ENCODE results near the gene CACNB1. TPM values are rescaled to one million over a fixed set of nuclear protein-coding genes. Genes with fewer than 3 reads are reported as not detected.
A peak's percentile ranks its signal among the peaks of the same experiment; 100 is the strongest.

Gene CACNB1
- total RNA-seq, 8 experiments from 2014 or later = 1.9 to 19.3 (median 16.0) TPM

DNA sequence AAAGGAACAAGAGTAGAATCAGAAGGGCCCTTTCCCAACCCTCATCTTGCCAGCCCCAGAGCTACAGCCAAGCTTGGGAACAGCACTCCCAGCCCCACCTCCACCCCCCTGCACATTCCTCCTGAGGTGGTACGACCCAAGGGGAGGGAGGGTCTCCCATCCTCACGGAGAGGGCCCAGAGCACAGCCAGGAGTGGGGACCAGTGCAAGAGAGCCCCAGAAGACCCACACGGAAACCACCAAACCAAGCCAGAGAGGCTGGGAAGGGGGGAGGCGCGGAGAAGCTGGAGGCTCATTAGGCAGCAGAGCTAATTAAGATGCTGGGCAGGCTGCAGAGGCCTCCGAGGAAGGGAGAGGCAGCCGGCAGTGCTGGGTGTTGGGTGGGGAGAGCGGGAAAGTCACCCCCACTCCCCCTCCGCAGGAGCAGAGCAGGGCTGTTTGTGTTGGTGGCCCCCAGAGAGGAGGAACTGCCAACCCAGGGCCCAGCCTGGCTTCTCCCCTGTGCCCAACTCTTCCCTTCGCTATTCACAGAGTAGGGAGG lies 2.4 kb downstream of the CACNB1 start:
- Histone ChIP-seq H3K4me3 (peak overlapping the region; percentile 14 to 91 (median 76)), H3K27ac (peak overlapping the region; percentile 70), H3K4me1 (replicated peaks in 1 of 2) (peaks cover 36 to 37% of the 10 kb centered on the region in 2 donors)
- 27 to 55% methylated on average over 3 to 4 of the region's 10 CpGs; no CpG with 5 or more reads in 8 of the 10 experiments for WGBS, 10 experiments
- ATAC-seq (replicated peaks in 6 of 8) = peak in 5 of 8 experiments; percentile 44 to 65 (median 55)
- in situ Hi-C loops (cut with MboI; ENCODE audit: low pct_unique_long_range_greater_than_20kb in 2 of 9, low sequenced_read_pairs in 9 of 9, unreplicated experiment in 9 of 9) = no loop called here

- 33 to 77% (median 63%) methylated on average over 1 to 6 of the region's 20 CpGs; no CpG with 5 or more reads in 4 of the 10 experiments for WGBS, 10 experiments
- ATAC-seq (replicated peaks in 6 of 8) = peak; percentile 33 to 71 (median 68)
- peaks cover 35 to 36% of the 10 kb centered on the region in 2 donors for H3K4me1 ChIP-seq (replicated peaks in 1 of 2)
- peak overlapping the region; percentile 14 to 91 (median 76) for H3K4me3 ChIP-seq
- peak overlapping the region; percentile 70 for H3K27ac ChIP-seq
- in situ Hi-C loops (cut with MboI; ENCODE audit: low pct_unique_long_range_greater_than_20kb in 2 of 9, low sequenced_read_pairs in 9 of 9, unreplicated experiment in 9 of 9) = no loop called here
These were observed 3.1 kb downstream of the CACNB1 start for GRCh38 chr17:39194089-39194984.

- no peak for ATAC-seq (replicated peaks in 6 of 8)
- peaks cover 31 to 32% of the 10 kb centered on the region in 2 donors for H3K4me1 ChIP-seq (replicated peaks in 1 of 2)
- no peak overlapping the region for H3K27ac ChIP-seq
- H3K4me3 ChIP-seq = no peak overlapping the region
- in situ Hi-C loops (cut with MboI; ENCODE audit: low pct_unique_long_range_greater_than_20kb in 2 of 9, low sequenced_read_pairs in 9 of 9, unreplicated experiment in 9 of 9) = no loop called here
- WGBS, 10 experiments = 90 to 96% methylated on average over 2 to 5 of the region's 10 CpGs; no CpG with 5 or more reads in 8 of the 10 experiments
These were observed 4.1 kb downstream of the CACNB1 start for GRCh38 chr17:39193346-39193745.

- H3K4me3 ChIP-seq = no peak overlapping the region
- no peak overlapping the region for H3K27ac ChIP-seq
- peaks cover 28% of the 10 kb centered on the region in 2 donors for H3K4me1 ChIP-seq (replicated peaks in 1 of 2)
- in situ Hi-C loops (cut with MboI; ENCODE audit: low pct_unique_long_range_greater_than_20kb in 2 of 9, low sequenced_read_pairs in 9 of 9, unreplicated experiment in 9 of 9) = no loop called here
- WGBS, 10 experiments = 90 to 100% (median 94%) methylated on average over 1 to 12 of the region's 16 CpGs; no CpG with 5 or more reads in 6 of the 10 experiments
- no peak for ATAC-seq (replicated peaks in 6 of 8)
These were observed 4.6 kb downstream of the CACNB1 start for GRCh38 chr17:39192901-39193300.

DNA sequence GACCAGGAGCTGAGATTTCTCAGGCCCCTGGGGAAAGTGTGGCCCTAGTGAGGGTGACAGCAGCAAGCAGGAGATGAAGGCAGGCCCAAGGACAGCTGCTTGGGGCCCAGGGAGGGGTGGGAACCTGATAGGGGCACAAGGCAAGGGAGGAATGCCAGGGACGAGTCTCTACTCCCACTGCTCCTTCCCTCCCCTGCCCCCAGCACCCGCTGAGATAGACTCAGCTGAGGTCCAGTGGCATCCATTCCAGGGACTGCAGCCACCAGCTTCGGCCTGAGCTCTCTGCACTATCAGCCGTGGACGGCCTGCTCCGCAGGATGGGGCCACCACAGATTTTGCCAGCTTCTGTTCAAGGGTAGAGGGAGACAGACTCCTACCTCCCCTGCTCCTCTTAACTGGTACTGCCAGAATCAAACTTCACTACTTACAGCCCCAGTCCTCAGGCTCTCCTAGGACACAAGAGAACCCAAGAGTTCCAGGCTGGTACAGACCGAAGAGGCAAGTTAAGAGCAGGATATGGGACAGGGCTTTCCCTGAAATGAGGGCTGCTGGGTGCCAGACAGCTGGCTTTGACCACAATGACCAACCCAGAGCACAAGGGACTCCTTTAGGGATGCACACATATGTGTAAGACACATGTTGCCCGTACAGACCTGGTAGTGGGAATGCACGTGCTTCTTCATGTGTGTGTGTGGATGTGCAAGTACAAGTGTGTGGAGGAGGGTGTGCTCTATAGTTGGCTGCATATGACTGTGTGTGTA lies 5.5 kb downstream of the CACNB1 start:
- no peak for ATAC-seq (replicated peaks in 6 of 8)
- Histone ChIP-seq H3K4me3 (no peak overlapping the region), H3K4me1 (replicated peaks in 1 of 2) (peaks cover 26% of the 10 kb centered on the region in 2 donors), H3K27ac (no peak overlapping the region)
- in situ Hi-C loops (cut with MboI; ENCODE audit: low pct_unique_long_range_greater_than_20kb in 2 of 9, low sequenced_read_pairs in 9 of 9, unreplicated experiment in 9 of 9) = no loop called here
- WGBS, 10 experiments = 40 to 100% (median 83%) methylated on average over 1 to 7 of the region's 9 CpGs; no CpG with 5 or more reads in 5 of the 10 experiments

DNA sequence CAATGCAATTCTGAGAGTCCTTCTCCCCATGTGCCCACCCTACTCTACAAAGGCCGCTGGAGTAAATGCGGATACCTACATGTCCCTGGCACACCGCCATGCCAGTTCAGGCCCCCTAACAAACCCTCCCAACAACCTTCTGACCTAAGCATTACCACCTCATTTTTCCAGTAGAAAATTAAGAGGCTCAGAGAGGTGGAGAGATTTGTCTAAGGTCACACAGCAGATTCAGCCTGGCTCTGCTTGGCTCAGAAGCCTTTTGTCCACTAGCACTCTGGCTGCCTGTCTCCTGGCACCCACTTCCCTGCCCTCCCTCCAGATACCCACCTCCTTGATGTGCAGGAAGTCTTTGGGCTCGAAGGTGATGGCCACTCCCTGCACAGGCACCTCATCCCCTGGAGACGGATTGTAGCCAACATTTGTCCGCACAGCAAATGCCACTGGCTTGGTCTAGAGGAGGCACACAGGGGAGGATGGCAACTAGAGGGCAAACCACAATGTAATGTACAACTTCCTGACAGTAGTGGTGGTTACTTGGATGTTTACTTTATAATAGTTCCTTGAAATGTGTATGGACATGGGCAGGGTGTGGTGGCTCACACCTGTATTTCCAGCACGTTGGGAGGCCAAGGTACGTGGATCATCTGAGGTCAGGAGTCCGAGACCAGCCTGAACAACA lies 10.2 kb downstream of the CACNB1 start:
- no peak for ATAC-seq (replicated peaks in 6 of 8)
- no peak overlapping the region for H3K27ac ChIP-seq
- H3K4me1 ChIP-seq (replicated peaks in 1 of 2) = no peaks in the 10 kb centered on the region
- in situ Hi-C loops (cut with MboI; ENCODE audit: low pct_unique_long_range_greater_than_20kb in 2 of 9, low sequenced_read_pairs in 9 of 9, unreplicated experiment in 9 of 9) = no loop called here
- no peak overlapping the region for H3K4me3 ChIP-seq
- WGBS, 10 experiments = 92 to 100% (median 100%) methylated on average over 1 to 7 of the region's 9 CpGs; no CpG with 5 or more reads in 2 of the 10 experiments

DNA sequence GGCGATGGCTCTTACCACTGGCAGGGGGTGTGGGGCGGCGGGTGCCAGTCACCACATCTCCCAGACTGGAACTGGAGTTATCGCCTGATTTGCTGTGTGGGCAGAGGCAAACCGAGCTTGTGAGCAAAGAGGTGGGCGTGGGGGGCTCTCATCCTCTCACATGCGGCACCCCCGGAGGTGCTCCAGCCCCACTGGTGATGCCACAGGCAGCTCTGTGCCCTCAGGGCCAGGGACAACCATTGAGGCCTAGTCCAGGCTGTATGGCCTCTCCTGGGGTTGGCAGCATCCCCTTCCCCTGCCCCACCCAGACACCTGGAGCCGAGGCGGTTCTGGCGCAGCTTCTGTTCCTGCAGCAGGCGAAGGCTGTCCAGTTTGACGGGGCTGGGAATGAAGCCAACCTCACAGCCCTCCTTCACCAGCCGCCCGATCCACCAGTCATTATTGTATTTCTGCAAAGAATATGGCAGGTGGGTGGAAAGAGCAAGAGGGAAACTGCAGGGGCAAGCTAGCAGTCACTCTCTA lies 10.9 kb downstream of the CACNB1 start:
- in situ Hi-C loops (cut with MboI; ENCODE audit: low pct_unique_long_range_greater_than_20kb in 2 of 9, low sequenced_read_pairs in 9 of 9, unreplicated experiment in 9 of 9) = no loop called here
- WGBS, 10 experiments = 80 to 100% (median 100%) methylated on average over 1 to 6 of the region's 15 CpGs; no CpG with 5 or more reads in 7 of the 10 experiments
- no peak for ATAC-seq (replicated peaks in 6 of 8)
- Histone ChIP-seq H3K4me1 (replicated peaks in 1 of 2) (no peaks in the 10 kb centered on the region), H3K27ac (no peak overlapping the region), H3K4me3 (no peak overlapping the region)

- H3K27ac ChIP-seq = no peak overlapping the region
- no peaks in the 10 kb centered on the region for H3K4me1 ChIP-seq (replicated peaks in 1 of 2)
- no peak for ATAC-seq (replicated peaks in 6 of 8)
- WGBS, 10 experiments = 87 to 100% (median 94%) methylated on average over 1 to 10 of the region's 10 CpGs; no CpG with 5 or more reads in 6 of the 10 experiments
- H3K4me3 ChIP-seq = no peak overlapping the region
- in situ Hi-C loops (cut with MboI; ENCODE audit: low pct_unique_long_range_greater_than_20kb in 2 of 9, low sequenced_read_pairs in 9 of 9, unreplicated experiment in 9 of 9) = no loop called here
These were observed 13.7 kb downstream of the CACNB1 start for GRCh38 chr17:39183720-39184119.

DNA sequence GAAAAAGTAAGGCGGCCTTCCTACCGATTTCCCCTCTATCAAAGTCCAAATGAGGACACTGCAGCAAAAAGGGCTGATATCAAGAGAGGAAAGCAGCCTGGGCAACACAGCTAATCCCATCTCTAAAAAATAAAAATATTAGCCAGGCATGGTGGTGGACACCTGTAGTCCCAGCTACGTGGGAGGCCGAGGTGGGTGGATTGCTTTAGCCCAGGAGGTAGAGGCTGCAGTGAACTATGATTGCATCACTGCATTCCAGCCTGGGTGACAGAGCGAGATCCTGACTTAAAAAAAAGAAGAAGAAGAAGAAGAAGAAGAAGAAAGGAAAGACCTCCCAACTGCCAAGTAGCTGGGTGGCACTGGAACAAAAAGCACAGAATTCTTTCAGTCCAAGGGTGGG lies 14.4 kb downstream of the CACNB1 start:
- H3K4me1 ChIP-seq (replicated peaks in 1 of 2) = no peaks in the 10 kb centered on the region

DNA sequence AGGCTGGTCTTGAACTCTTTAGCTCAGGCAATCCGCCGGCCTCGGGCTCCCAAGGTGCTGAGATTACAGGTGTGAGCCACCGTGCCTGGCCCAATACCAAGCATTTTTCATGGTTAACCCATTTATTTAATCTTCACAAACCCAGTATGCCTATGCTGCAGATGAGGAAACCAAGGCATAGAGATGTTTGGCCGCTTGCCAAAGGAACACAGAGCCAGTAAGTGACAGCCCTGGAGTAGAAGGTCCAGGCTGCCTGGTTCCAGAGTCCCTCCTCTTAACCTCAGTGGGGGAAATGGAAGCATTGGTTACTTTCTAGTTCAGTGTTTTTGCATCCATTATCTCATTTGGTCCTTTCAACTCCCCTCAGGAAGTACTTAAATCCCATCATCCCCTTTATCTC lies 16.2 kb downstream of the CACNB1 start:
- Histone ChIP-seq H3K4me1 (replicated peaks in 1 of 2) (no peaks in the 10 kb centered on the region), H3K4me3 (no peak overlapping the region), H3K27ac (no peak overlapping the region)
- in situ Hi-C loops (cut with MboI; ENCODE audit: low pct_unique_long_range_greater_than_20kb in 2 of 9, low sequenced_read_pairs in 9 of 9, unreplicated experiment in 9 of 9) = no loop called here
- WGBS, 10 experiments = 82 to 100% (median 98%) methylated on average over 1 to 5 of the region's 5 CpGs; no CpG with 5 or more reads in 3 of the 10 experiments
- ATAC-seq (replicated peaks in 6 of 8) = no peak

More for the DNA sequence above, 14.4 kb downstream of the CACNB1 start:
- 72 to 100% (median 93%) methylated on average over 2 to 3 of the region's 5 CpGs; no CpG with 5 or more reads in 3 of the 10 experiments for WGBS, 10 experiments
- in situ Hi-C loops (cut with MboI; ENCODE audit: low pct_unique_long_range_greater_than_20kb in 2 of 9, low sequenced_read_pairs in 9 of 9, unreplicated experiment in 9 of 9) = no loop called here
- ATAC-seq (replicated peaks in 6 of 8) = no peak
- Histone ChIP-seq H3K27ac (no peak overlapping the region), H3K4me3 (no peak overlapping the region)

- H3K4me3 ChIP-seq = no peak overlapping the region
- WGBS, 10 experiments = 34 to 100% (median 79%) methylated on average over 1 to 4 of the region's 4 CpGs
- ATAC-seq (replicated peaks in 6 of 8) = peak in 7 of 8 experiments; percentile 22 to 98 (median 38)
- in situ Hi-C loops (cut with MboI; ENCODE audit: low pct_unique_long_range_greater_than_20kb in 2 of 9, low sequenced_read_pairs in 9 of 9, unreplicated experiment in 9 of 9) = no loop called here
- no peaks in the 10 kb centered on the region for H3K4me1 ChIP-seq (replicated peaks in 1 of 2)
- H3K27ac ChIP-seq = no peak overlapping the region
These were observed 18.9 kb downstream of the CACNB1 start for GRCh38 chr17:39178536-39178935.

DNA sequence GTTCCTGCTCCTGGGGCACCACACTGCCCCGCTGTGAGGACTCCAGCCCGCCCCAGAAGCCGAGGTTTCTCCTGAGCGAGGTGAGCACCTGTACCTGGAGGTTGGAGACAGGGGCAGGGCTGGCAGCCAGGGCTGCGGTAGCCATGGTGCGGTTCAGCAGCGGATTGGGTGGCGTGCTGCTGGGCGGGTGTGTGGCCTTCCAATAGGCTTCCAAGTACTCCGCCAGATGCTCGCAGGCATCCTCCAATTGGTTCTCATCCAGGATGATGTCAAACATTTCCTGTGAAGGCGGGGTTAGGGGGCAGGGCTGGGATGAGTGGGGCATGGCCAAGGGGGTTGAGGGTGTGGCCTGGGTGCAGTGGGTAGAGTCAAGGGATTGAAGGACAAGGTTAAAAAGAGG lies 20.2 kb downstream of the CACNB1 start:
- ATAC-seq (replicated peaks in 6 of 8) = peak in 2 of 8 experiments; percentile 7 to 11
- H3K4me3 ChIP-seq = no peak overlapping the region
- H3K27ac ChIP-seq = no peak overlapping the region
- no peaks in the 10 kb centered on the region for H3K4me1 ChIP-seq (replicated peaks in 1 of 2)
- in situ Hi-C loops (cut with MboI; ENCODE audit: low pct_unique_long_range_greater_than_20kb in 2 of 9, low sequenced_read_pairs in 9 of 9, unreplicated experiment in 9 of 9) = no loop called here
- WGBS, 10 experiments = 70 to 93% (median 76%) methylated on average over 5 to 10 of the region's 12 CpGs; no CpG with 5 or more reads in 7 of the 10 experiments
